ENCODE data around the gene BRCC3.

The BRCC3 gene

GRCh38 chrX:155070975-155071693 lies at the start of gene BRCC3, which contains the start of the genes CMC4 and MTCP1:
TSS of gene BRCC3 (plus strand) at chrX:155071508. CDS start at chrX:155071528, 20 bp downstream.
TSS of gene CMC4 (minus strand) at chrX:155071136. CDS start at chrX:155064023, 7,113 bp downstream.
TSS of gene MTCP1 (minus strand) at chrX:155071136. CDS start at chrX:155066010, 5,126 bp downstream.
- peak; percentile 67 for DNase-seq

GRCh38 chrX:155022585-155022984 lies 48.7 kb upstream of the BRCC3 start, which contains the start of gene F8:
TSS of gene F8 (minus strand) at chrX:155022723. CDS start at chrX:155022552, 171 bp downstream.
- no peak for DNase-seq

- no peak for DNase-seq
These were observed 47.1 kb upstream of the BRCC3 start for GRCh38 chrX:155023907-155024833.

GRCh38 chrX:155026420-155026726 lies 44.9 kb upstream of the BRCC3 start:
- no peak for DNase-seq

- DNase-seq: peak; percentile 91
These were observed 44.4 kb upstream of the BRCC3 start, which contains the start of gene FUNDC2 for GRCh38 chrX:155026727-155027508. TSS of gene FUNDC2 (plus strand) at chrX:155026844. CDS start at chrX:155026939, 95 bp downstream.

- DNase-seq: no peak
These were observed 43.7 kb upstream of the BRCC3 start for GRCh38 chrX:155027509-155028066.

- no peak for DNase-seq
These were observed 43.2 kb upstream of the BRCC3 start for GRCh38 chrX:155028129-155028528.

GRCh38 chrX:155028877-155029291 lies 42.4 kb upstream of the BRCC3 start:
- no peak for DNase-seq

- DNase-seq: no peak
These were observed 39.7 kb upstream of the BRCC3 start for GRCh38 chrX:155031657-155032056.

GRCh38 chrX:155035688-155036087 lies 35.6 kb upstream of the BRCC3 start:
- DNase-seq: no peak

- DNase-seq: no peak
These were observed 25.0 kb upstream of the BRCC3 start for GRCh38 chrX:155046129-155046810.

GRCh38 chrX:155046811-155047528 lies 24.3 kb upstream of the BRCC3 start:
- no peak for DNase-seq

GRCh38 chrX:155048977-155049619 lies 22.2 kb upstream of the BRCC3 start:
- peak; percentile 34 for DNase-seq

- DNase-seq: no peak
These were observed 18.4 kb upstream of the BRCC3 start for GRCh38 chrX:155052738-155053498.

GRCh38 chrX:155053656-155054055 lies 17.7 kb upstream of the BRCC3 start:
- DNase-seq: no peak

GRCh38 chrX:155054255-155054654 lies 17.1 kb upstream of the BRCC3 start:
- DNase-seq: no peak

GRCh38 chrX:155055494-155055893 lies 15.8 kb upstream of the BRCC3 start:
- no peak for DNase-seq

- no peak for DNase-seq
These were observed 14.8 kb upstream of the BRCC3 start for GRCh38 chrX:155056471-155056870.

- peak; percentile 33 for DNase-seq
These were observed 14.2 kb upstream of the BRCC3 start for GRCh38 chrX:155056877-155057792.

All from NCI-H1694 treated with DMSO at 0.1 percent for 48 hours (cell line).